SW 1271 (cell line): Measurements from ENCODE around the gene ATP5MG.
"Not testable (repeated sequence)": the region's sequence is repeated elsewhere in the genome, so short reads cannot be mapped to it uniquely, and the experiment has no call there.

ENCODE experiments used
- DNase-seq, 2 experiments: peaks; one replicate each; lab custom pipeline; 2025; lab: John Stamatoyannopoulos, UW

Gene ATP5MG, protein sequence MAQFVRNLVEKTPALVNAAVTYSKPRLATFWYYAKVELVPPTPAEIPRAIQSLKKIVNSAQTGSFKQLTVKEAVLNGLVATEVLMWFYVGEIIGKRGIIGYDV

DNA sequence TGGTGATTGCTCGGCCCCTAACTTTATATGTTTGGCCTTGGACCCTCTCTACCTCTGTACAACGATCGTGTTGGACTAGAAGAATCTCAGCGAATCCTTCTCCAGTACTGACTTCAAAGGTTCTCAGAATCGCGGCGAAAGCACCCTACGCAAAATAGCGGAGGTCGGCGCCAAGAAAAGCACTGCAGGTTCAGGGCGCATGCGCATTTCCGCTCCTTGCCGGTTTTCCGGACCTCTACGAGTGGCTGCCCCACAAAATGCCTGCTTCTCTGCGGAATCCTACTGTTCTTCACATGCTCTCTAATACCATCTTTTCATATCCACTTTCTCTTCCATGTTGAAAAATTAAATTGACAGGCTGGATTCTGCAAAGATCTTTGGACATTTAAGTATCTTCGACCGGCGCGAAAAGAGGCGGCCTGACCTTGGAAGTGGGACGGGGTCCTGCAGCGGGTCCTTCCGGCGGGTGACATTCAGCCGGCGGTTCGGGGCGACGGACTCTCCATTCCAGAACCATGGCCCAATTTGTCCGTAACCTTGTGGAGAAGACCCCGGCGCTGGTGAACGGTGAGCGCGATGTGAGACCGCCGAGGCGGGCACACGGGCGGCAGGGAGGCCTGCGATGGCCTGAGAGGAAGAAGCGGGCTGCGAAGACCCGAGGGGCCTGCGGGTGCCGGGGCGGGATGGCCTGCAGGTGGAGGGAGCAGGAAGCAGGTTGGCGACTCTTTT, at the start of gene ATP5MG:
TSS of gene ATP5MG (plus strand) at position 456 of the 729 bp plus-strand sequence. CDS start at position 516, 60 bp downstream.
- DNase-seq: peak; percentile 35 to 80

DNA sequence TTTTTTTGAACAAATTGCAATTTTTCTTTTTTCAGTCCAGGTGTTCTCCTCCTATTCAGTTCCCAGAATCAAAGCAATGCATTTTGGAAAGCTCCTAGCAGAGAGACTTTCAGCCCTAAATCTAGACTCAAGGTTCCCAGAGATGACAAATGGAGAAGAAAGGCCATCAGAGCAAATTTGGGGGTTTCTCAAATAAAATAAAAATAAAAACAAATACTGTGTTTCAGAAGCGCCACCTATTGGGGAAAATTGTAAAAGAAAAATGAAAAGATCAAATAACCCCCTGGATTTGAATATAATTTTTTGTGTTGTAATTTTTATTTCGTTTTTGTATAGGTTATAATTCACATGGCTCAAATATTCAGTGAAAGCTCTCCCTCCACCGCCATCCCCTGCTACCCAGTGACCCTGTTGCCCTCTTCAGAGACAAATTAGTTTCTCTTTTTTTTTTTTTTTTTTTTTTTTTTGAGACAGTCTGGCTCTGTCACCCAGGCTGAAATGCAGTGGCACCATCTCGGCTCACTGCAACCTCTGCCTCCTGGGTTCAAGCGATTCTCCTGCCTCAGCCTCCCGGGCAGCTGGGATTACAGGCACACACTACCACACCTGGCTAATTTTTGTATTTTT, 48.2 kb upstream of the ATP5MG start:
- DNase-seq: peak in 1 of 2 experiments; percentile 9

DNA sequence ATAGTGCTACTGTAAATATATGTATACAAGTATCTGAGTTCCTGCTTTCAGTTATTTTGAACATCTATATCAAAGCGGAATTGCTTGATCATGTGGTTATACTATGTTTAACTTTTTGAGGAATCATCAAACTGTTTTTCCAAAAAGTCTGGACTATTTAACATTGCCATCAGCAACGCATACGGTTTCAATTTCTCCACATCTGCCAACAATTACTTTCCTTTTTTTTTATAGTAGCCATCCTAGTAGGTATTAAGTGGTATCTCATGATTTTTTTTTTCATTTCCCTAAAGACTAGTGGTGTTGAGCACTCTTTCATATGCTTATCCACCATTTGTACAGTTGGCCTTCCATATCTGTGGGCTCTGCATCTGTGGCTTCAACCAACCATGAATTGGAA, 43.3 kb upstream of the ATP5MG start:
- DNase-seq: no peak

DNA sequence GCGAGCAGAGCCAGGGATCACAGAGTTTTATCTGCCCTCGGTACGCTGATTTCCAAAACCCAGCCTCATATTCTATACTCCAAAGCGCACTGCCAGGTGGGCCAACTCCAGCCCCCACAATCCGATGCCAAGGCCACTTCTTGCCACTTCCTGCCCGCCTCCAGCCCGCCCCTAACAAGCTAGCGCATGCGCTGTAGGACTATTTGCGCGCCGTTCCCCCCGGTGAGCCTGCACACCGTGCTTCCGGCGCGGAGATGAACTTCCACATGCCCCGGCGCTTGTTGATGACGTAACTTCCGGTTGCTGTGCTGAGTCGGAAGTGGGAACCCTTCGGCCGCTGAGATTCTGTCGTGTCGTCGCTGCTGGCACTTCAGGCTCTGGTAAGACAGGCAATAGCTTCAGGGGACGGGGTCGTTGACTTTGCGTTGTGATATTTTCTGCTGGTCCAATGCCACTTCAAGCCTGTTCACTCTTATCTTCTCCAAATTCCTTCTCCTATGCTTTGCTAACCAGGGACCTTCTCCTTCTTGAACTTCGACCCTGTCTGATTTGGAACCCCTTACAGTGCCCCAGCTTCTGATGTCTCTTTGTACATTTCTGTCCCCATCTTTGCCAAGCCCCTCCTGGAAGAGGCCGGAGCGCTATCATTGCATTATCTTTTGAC, 42.0 kb upstream of the ATP5MG start, which contains the start of gene UBE4A:
TSS of gene UBE4A (plus strand) at position 306 of the 664 bp plus-strand sequence. CDS start 5,481 bp downstream, outside the sequence.
- DNase-seq: peak; percentile 56 to 77

DNA sequence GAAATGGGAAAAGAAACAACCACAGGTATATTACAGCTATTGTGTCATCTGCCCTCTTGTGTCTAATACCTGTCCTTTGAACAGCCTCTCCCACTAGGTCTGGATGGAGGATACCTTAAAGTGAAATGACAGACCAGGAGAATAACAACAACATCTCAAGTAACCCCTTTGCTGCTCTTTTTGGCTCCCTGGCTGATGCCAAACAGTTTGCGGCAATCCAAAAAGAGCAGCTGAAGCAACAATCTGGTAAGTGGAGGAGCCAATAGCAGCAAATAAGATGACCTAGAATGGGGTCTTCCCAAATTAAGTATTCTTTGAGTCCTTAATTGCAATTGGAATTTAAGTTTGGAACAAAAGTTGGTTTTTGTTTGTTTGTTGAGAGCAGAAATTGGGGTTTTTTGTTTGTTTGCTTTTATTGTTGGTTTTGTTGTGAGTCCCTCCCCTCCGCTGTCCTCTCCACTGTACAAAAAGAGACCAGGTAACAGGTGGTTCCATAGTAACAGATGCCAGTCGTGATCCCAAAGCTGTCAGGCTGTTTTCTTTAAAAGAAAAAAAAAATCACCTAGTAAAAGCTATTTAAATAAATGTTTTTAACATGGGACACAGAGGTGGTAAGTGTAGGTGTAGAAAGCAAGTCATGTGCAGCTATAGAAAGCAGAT, 36.3 kb upstream of the ATP5MG start:
- no peak for DNase-seq

DNA sequence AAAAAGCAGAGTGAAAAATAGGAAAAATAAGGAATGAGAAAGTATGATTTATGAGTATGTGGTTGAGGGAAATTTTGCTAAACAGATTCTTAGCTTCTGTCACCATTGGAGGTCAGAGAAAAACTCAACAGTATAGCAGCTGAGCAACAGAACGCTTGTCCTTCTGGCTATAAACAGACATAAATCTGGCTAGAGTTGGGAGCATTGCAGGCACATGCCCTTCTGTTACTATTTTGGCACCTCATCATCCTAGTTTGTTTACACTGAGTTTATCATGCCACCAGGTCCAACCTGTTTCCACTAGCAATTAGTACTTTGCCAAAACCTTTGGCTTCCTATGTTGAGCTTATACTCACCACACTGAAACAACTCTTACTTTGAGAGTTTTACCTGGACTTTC, 35.1 kb upstream of the ATP5MG start:
- no peak for DNase-seq

DNA sequence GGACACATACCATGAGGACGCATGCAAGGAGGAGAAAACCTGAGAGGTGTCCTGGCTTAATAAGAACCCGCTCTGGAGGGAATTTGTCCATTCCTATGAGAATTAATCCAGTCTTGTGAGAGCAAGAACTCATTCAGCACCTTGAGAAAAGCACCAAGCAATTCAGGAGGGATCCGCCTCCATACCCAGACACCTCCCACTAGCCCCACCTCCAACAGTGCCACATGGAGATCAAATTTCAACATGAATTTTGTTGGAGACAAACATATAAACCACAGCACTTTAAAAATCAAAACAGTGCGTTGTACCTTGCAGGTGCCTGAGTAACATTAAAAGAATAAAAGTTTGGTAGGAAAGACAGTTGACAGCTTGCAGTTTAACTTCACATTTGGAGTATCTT, 30.6 kb upstream of the ATP5MG start:
- no peak for DNase-seq

DNA sequence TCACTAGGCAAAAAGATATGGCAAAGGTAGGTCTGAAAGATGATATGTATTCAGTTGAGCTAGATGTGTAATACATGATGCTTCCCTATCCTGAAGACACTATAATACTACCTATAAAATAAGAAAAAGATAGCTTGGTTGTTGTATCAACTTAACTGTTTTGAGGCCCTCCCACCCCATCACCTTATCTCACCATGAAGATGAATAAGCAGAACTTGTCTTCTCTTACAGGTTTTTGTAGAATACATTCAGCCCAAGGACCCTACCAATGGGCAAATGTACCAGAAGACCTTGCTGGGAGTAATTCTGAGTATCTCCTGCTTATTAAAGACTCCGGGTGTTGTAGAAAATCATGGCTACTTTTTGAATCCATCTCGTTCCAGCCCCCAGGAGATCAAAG, 28.1 kb upstream of the ATP5MG start:
- no peak for DNase-seq

DNA sequence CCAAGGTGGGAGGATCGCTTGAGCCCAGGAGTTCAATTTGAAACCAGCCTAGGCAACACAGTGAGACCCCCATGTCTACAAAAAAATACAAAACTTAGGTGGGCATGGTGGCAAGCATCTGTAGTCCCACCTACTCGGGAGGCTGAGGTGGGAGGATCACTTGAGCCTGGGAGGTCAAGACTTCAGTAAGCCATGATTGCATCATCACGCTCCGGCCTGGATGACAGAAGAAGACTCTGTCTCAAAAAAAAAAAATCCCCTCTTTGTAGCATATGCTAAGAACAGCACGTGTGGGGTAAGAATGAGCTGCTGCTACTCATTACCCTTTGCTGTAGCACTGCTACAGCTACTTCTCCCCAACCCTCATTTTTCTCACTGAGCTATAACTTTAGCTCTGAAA, 27.5 kb upstream of the ATP5MG start:
- no peak for DNase-seq

DNA sequence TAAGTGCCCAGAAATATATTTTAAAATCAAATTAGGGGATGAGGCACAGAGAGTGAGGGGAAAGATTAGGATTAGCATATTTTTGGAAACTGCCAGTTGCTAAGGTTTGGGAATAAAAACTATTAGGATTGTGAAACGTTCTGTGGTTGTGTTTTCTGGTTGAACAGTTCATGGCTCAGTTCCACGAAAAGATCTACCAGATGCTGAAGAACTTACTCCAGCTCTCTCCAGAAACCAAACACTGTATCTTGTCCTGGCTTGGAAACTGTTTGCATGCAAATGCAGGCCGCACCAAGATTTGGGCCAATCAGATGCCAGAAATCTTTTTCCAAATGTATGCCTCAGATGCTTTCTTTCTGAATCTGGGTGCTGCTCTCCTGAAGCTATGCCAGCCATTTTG, 26.7 kb upstream of the ATP5MG start:
- DNase-seq: no peak

DNA sequence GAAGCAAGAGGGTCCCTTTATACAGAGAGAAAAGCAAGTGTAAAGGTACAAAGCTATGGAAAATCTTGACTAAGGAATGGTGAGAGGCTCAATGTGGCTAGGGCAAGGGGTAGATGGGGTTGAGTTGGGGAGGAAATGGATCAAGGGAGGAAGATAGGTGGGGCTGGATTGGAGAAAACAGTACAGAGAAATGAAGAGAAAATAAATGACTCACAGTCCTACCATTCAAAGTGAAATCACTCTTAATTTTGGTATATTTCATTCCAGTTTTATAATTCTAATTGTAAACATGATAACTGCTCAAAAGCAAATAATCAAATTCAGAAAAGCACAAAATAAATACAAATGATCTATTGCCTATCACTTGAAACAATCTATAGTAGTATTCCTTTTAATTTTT, 25.4 kb upstream of the ATP5MG start:
- no peak for DNase-seq

DNA sequence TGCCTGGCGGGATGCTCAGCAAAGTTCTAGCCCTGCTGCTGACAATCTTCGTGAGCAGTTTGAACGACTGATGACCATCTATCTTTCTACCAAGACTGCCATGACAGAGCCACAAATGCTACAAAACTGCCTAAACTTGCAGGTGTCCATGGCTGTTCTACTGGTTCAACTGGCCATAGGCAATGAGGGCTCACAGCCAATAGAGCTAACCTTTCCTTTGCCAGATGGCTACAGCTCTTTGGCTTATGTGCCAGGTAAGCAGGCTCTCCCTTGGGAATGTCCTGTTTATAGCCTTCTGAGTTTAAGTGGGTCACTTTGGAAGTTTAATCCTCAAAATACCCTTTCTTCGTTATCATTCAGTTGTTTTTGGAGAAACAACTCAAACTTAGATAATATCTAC, 21.9 kb upstream of the ATP5MG start:
- no peak for DNase-seq

DNA sequence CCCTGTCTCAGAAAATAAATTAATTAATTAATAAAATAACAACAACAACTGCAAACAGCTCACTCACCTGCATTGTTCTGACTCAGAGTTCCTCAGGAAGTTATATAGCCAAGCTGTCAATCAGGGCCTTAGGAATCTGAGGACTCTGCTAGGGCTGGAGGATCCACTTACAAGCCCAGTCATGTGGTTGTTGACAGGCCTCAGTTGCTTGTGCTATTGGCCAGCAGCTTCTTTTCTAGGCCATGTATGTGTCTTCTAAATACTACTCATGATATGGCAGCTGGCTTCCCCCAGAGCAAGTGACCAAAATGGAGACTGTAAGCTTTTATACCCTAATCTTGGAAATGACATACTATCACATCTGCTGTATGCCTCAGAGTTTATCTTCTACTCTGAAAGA, 20.8 kb upstream of the ATP5MG start:
- DNase-seq: no peak

DNA sequence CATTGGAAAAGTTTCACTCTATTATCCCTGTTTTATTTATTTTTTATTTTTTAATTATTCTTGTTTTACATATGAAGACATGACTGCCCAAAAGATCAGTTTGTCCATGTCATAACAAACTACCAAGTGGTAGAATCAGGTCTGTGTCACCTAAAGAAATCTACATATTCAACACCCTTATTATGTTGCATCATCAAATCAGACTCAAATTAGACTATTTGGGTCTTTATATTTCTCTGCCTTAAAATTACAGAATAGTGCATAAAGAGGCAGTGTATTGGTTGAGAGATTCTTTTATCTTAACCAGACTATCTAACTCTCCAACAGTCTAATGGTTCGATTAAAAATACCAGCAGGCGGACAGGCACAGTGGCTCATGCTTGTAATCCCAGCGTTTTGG, 18.5 kb upstream of the ATP5MG start:
- no peak for DNase-seq

DNA sequence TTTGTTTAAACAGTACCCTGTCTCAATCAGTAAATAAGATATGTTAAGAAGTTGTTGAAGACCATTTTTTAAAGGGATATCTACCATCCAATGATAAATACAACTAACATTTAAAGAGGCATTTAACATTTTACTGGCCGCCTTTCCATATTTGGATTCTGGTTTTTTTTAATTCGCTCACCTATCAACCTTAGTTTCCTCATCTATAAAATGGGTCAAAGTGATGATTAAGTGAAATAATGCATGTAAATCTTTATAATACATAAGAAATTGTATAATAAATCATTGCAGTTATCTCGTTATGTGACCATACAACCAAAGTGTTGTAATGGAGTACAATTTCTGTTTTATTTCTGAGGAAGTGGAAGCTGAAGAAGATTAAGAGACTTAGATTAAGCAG, 17.7 kb upstream of the ATP5MG start:
- no peak for DNase-seq

DNA sequence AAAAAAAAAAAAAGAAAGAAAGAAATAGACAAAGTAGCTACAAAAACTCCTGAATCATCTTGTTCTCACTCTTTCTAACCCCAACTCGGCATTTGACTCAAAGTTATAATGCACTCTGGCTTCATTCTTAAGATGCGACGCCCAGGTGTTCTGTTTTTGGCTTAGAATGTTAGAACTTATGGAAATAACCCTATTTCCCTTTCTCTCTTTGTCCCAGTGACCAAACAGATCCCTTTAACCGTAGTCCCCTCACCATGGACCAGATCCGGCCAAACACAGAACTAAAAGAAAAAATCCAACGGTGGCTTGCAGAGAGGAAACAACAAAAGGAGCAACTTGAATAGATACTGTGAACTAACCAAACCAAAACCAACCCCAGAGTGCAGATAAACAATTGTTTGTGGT, 5.3 kb upstream of the ATP5MG start:
- DNase-seq: no peak

DNA sequence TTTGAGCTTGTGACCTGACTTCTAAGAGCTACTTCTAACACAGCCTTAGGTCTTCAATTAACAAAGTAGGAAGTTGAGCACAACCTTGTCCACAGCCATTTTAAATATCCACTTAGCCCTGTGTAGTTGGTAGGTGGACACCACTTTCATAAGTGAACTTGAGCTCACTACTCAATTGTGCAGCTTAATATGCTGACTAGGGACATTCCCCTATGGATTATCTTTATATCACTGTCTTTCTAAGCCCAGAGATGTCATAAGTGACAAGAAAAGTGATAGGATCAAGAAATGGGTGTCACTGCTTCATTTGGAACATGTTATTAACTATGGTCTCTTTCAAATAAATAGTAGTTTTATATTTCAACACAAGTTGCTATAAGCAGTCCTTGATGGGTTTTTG, 4.0 kb upstream of the ATP5MG start:
- no peak for DNase-seq

DNA sequence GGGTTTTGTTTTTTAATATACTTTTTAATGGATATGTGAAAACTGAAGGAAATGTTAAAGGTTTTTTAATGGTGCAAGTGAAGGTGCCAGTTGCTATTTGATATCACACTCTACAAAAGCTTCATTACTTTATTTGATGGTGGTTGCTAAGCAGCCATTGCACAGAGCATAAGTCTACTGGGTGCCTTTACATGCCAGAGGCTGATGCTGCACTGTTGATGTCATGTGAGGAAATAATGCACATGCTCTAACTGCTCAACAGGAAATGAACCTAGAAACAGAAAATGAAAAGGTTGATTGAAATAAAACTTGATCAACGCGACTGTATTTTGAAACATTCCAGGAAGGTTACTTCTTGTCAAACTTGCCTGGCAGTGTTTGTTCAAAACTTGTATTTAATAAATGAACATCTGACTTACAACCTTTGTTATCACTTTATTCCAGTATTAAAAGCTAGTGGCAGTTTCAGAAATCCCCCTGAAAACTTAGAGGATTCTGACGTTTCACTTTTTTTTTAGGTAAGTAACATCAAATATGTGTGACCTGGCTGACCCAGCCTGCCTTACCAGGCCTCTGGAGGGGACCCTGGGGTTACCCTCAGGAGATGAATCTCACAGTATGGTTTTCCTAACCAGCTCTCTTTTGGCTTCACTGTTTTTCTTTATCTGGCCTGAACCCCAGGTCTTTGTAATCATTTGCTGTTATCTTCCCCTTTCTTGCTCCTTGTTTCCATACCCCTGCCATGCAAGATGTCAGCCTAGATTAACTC, 2.4 kb upstream of the ATP5MG start:
- DNase-seq: no peak

DNA sequence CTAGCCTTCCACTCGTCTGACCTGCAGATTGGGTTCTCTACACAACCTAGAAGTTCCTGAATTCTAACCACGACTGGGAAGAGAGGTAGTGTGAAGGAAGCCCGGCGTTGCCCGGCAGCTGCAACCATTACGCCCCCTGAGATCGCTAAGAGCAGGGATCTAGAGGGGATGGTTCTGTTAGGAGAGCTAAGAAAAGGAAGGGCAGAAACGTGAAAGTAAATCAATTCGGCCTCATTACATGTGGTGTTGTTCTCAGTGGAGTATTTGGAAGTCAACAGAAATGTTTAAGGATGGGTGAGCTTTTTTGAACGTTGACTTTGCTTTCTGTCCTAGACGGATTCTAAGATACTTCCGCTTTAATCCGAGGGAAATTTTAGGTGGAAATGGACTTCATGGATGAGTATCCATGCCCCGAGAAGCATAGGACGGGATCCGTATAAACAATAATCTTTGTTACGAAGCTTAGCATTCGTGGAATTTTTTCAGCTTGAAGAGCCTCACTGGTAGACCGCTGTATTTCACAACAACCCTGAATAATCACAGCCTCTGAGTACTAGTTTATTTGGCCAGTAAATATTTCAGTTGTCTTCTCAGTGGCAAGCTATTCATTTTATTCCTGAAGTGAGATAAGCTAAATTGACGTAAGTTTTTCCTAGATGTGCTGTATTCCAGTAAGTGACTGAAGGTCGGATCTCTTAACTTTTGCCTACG, 629 bp downstream of the ATP5MG start:
- DNase-seq: no peak

DNA sequence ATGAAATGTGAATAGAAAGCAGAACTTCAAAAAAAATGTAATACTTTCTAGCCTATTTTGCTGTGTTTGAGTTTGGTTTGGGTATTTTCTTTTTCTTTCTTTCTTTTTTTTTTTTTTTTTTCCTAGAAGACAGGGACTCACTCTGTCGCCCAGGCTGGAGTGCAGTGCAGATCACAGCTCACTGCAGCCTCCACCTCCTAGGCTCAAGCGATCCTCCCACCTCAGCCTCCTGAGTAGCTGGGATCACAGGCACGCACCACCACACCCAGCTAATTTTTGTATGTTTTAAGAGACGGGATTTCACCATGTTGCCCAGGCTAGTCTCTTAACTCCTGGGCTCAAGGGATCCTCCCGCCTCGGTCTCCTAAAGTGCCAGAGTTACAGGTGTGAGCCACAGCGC, 1.2 kb downstream of the ATP5MG start:
- not testable (repeated sequence) for DNase-seq

DNA sequence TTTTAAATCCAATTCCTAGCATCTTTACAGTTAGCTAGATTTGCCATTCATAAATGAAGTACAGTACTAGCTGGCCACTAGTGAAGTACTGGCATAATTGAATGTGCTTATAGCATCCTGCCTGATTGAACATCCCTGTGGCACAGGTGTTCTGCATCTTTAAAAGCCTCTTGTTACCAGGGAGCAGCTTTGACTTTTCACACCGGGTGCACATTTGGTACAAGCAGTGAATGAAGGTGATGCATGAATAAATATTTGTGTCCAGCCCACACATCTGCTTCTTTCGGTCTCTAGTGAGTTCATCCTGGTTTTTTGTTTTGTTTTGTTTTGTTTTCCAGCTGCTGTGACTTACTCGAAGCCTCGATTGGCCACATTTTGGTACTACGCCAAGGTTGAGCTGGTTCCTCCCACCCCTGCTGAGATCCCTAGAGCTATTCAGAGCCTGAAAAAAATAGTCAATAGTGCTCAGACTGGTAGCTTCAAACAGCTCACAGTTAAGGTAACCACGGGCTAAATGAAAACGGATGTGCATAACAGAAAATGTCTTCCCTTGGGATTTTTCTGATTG, 5.3 kb downstream of the ATP5MG start:
- no peak for DNase-seq
